Ovary (tissue), 3 donors: ENCODE results near the gene OTUD3.

Experiments
- CTCF ChIP-seq, 3 donors: fragments of 450-650 bp in 2 of 3; fragments of 200-600 bp in 1 of 3; IDR thresholded peaks; one replicate each; pipeline versions ENCODE4 v1.5.1 to v1.8.0; 2016 to 2022; ENCODE audit warnings: antibody characterized with exemption in 3 of 3, mild to moderate bottlenecking in 1 of 3
- EP300 ChIP-seq: sonication (generic); formaldehyde crosslinking; IDR thresholded peaks from one replicate; pipeline ENCODE4 v1.6.1; 2017; ENCODE audit warnings: antibody characterized with exemption
- POLR2A ChIP-seq: fragments of 450-650 bp; IDR thresholded peaks from one replicate; pipeline ENCODE4 v1.6.1; 2017; ENCODE audit warnings: antibody characterized with exemption, mild to moderate bottlenecking, moderate library complexity
- donor health status: DM: no; HTN: no; CAD: no.

GRCh38 chr1:19852036-19852435, 30.2 kb upstream of the OTUD3 start:
- no peak for TF ChIP-seq CTCF (IDR thresholded peaks at IDR 0.05)
- TF ChIP-seq POLR2A: no peak
- TF ChIP-seq EP300: no peak
